H1 (cell line): ENCODE data around the gene SPECC1.

Source experiments
- EZH2 ChIP-seq: fragments of 200-600 bp; sonication (generic); IDR thresholded peaks from 2 replicates; pipeline ENCODE4 v1.7.1; 2012; ENCODE audit warnings: low read depth, mild to moderate bottlenecking, moderate library complexity, low read length, inconsistent platforms; ENCODE audit not compliant: severe bottlenecking
- GABPA ChIP-seq: IDR thresholded peaks from 2 replicates; pipeline ENCODE4 v1.6.1; 2011; ENCODE audit warnings: mild to moderate bottlenecking, low read length, moderate library complexity, borderline replicate concordance; ENCODE audit not compliant: insufficient read depth
- NRF1 ChIP-seq: IDR thresholded peaks from 2 replicates; pipeline ENCODE4 v1.6.1; 2011; ENCODE audit warnings: mild to moderate bottlenecking, low read depth, low read length, improper control_type of control experiment
- RNF2 ChIP-seq: fragments of 200-900, 300-1000 bp; sonication (generic); IDR thresholded peaks from 2 replicates; pipeline ENCODE4 v1.7.1; 2016; ENCODE audit warnings: borderline replicate concordance, low read depth, mild to moderate bottlenecking, antibody characterized with exemption, low read length; ENCODE audit not compliant: poor library complexity, severe bottlenecking; ENCODE audit errors: missing control alignments
- TF ChIP-seq, protein P1 (sequence below), 3 experiments: IDR thresholded peaks; 1 replicate in 2 of 3; 2 replicates in 1 of 3; pipeline versions ENCODE4 v1.5.1 to v1.6.1; 2011; ENCODE audit warnings: low read length in 3 of 3, mild to moderate bottlenecking in 3 of 3, inconsistent platforms in 2 of 3, low read depth in 1 of 3, moderate library complexity in 1 of 3; ENCODE audit not compliant: insufficient read depth in 1 of 3; ENCODE audit errors: control extremely low read depth in 1 of 3

DNA sequence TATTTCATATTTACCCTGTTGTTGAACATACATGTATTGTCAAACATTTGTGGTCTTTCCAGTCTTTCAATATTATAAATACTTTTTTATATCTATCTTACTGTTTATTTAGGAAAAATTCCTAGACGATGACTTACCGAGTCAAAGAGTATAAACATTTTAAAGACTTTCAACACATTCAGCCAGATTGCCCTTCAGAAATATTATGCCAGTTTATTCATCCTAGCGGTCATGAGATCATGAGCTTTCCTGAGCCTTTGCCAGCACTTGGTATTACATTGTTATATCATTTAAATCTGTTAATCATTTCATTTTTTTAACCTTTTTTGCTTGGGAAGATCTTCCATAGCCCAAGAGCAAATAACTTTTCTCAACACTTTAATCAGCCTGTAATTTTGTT is 197.4 kb downstream of the SPECC1 start:
- TF ChIP-seq NRF1: no peak
- no peak for TF ChIP-seq GABPA
- TF ChIP-seq, protein P1, sequence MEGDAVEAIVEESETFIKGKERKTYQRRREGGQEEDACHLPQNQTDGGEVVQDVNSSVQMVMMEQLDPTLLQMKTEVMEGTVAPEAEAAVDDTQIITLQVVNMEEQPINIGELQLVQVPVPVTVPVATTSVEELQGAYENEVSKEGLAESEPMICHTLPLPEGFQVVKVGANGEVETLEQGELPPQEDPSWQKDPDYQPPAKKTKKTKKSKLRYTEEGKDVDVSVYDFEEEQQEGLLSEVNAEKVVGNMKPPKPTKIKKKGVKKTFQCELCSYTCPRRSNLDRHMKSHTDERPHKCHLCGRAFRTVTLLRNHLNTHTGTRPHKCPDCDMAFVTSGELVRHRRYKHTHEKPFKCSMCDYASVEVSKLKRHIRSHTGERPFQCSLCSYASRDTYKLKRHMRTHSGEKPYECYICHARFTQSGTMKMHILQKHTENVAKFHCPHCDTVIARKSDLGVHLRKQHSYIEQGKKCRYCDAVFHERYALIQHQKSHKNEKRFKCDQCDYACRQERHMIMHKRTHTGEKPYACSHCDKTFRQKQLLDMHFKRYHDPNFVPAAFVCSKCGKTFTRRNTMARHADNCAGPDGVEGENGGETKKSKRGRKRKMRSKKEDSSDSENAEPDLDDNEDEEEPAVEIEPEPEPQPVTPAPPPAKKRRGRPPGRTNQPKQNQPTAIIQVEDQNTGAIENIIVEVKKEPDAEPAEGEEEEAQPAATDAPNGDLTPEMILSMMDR (IDR thresholded peaks at IDR 0.05; ENCODE audit: control extremely low read depth in 1 of 3, insufficient read depth in 1 of 3, low read depth in 1 of 3, low read length in 3 of 3): no peak
- no peak for TF ChIP-seq EZH2
- TF ChIP-seq RNF2: no peak
